ENCODE measurements around the gene TTF1. TPM values are rescaled to one million over a fixed set of nuclear protein-coding genes. Genes with fewer than 3 reads are reported as not detected.

The TTF1 gene
- total RNA-seq, 2 donors from 2014 or later, result 14.9 to 17.3 TPM

DNA sequence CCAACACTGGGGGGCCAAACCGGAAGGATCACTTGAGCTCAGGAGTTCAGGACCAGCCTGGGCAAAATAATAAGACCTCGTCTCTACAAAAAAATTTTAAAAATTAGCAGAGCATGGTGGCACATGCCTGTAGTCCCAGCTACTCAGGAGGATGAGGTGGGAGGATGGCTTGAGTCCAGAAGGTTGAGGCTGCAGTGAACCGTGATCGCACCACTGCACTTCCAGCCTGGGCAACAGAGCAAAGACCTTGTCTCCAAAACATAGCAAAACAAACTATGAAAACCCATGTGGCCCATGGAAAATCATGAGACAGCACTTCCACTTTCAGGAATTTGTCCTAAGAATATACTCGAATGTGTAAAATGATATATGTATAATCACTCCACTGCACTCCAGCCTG, 58.0 kb downstream of the TTF1 start:
- no peaks in the 10 kb centered on the region for H3K27me3 ChIP-seq
- no peaks in the 10 kb centered on the region for H3K9me3 ChIP-seq
- TF ChIP-seq, protein P1, sequence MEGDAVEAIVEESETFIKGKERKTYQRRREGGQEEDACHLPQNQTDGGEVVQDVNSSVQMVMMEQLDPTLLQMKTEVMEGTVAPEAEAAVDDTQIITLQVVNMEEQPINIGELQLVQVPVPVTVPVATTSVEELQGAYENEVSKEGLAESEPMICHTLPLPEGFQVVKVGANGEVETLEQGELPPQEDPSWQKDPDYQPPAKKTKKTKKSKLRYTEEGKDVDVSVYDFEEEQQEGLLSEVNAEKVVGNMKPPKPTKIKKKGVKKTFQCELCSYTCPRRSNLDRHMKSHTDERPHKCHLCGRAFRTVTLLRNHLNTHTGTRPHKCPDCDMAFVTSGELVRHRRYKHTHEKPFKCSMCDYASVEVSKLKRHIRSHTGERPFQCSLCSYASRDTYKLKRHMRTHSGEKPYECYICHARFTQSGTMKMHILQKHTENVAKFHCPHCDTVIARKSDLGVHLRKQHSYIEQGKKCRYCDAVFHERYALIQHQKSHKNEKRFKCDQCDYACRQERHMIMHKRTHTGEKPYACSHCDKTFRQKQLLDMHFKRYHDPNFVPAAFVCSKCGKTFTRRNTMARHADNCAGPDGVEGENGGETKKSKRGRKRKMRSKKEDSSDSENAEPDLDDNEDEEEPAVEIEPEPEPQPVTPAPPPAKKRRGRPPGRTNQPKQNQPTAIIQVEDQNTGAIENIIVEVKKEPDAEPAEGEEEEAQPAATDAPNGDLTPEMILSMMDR (IDR thresholded peaks at IDR 0.05), result no peak
- H3K36me3 ChIP-seq, result peaks cover 89% of the 10 kb centered on the region
- peaks cover 0 to 38% of the 10 kb centered on the region in 2 donors for H3K4me1 ChIP-seq
- no peak overlapping the region for H3K4me3 ChIP-seq
- no peak for DNase-seq (ENCODE audit: low spot score)
- no peak overlapping the region for H3K27ac ChIP-seq

DNA sequence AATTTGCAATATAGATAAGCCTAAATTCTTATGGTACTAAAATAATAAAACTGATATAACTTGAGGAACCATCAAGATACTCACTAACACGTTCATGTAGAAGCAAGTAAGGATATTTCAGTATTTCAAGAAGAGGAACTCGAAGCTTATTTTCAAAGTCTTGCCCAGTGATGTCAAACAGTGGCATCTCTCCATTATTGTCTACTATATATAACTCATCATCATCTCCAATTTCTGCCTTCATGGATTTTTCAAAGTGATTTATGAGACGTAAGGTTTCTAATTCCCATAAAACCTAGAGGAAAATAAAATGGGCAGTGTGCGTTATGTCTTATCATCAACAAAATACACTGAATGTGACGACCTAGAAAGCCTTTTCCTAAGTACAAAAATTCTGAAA, 60.5 kb downstream of the TTF1 start:
- TF ChIP-seq, protein P1 (IDR thresholded peaks at IDR 0.05), result no peak
- no peak for DNase-seq (ENCODE audit: low spot score)
- Histone ChIP-seq H3K36me3 (peaks cover 93% of the 10 kb centered on the region), H3K27ac (no peak overlapping the region), H3K27me3 (no peaks in the 10 kb centered on the region), H3K4me3 (no peak overlapping the region), H3K4me1 (peaks cover 0 to 13% of the 10 kb centered on the region in 2 donors), H3K9me3 (no peaks in the 10 kb centered on the region)

DNA sequence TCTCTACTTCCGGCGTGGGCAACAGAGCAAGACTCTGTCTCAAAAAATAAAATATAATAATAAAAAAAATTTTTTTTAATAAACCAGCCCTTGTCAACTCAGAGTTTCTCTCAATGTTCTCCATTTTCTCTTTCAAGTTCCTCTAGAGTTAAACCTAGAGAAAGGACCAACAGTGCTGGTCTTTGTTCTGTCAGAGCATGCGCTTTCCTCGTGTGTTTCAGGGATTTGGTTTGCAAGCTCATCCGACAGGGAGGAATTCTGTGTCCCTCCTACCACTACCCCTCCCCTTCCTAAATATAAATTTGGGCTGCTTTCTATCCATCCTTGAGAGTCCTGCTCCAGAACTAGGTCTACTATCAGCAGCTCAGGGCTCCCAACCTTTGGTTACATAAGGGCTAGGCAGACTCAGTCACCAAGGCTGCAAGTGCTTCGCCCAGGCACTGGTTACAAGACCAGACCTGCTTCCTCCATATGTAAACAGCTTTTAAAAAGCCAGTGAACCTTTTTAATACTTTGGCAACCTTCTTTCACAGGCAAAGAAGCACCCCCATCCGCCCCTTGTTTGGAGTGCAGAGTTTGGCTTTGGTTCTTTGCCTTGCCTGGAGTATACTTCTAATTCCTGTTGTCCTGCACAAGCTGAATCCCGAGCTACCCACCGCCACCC, 65.3 kb downstream of the TTF1 start:
- no peak overlapping the region for H3K27ac ChIP-seq
- peaks cover 94% of the 10 kb centered on the region for H3K36me3 ChIP-seq
- no peak for DNase-seq (ENCODE audit: low spot score)
- no peaks in the 10 kb centered on the region for H3K27me3 ChIP-seq
- H3K4me3 ChIP-seq, result no peak overlapping the region
- H3K4me1 ChIP-seq, result no peaks in the 10 kb centered on the region
- no peaks in the 10 kb centered on the region for H3K9me3 ChIP-seq
- TF ChIP-seq, protein P1 (IDR thresholded peaks at IDR 0.05), result no peak

DNA sequence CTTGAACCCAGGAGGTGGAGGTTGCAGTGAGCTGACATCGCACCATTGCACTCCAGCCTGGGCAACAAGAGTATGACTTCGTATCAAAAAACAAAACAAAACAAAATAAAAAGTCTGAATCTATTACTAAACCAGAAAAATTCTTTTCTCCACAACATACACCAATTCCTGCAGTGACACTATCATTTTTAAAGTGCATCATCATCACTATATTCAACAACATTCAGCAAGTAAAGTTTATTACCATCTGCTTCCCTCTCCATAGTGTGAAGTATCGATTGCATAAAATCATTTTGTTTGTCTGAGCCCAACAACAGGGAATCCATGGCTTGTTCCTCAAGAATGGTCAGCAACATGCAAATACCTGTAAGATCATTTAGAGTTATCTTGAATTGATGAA, 72.3 kb downstream of the TTF1 start:
- Histone ChIP-seq H3K4me1 (no peaks in the 10 kb centered on the region), H3K27ac (no peak overlapping the region), H3K27me3 (no peaks in the 10 kb centered on the region), H3K36me3 (peaks cover 86% of the 10 kb centered on the region), H3K4me3 (no peak overlapping the region), H3K9me3 (no peaks in the 10 kb centered on the region)
- TF ChIP-seq, protein P1 (IDR thresholded peaks at IDR 0.05), result no peak
- no peak for DNase-seq (ENCODE audit: low spot score)

DNA sequence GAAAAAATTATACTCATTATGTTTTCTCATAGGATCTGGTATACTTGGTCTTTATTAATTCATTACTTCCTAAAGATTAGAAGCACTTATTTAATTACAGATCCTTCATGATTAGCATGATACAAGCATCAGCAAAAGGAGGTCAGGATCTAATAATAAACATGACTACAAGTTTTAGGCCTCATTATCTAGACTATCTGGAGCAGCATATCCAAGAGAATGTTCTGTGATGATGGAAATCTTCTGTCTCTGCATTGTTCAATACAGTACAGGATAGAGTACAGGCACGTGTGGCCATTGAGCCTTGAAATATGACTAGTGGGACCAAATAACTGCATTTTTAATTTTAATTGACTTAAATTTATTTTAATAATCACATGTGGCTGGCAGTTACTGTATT, 73.1 kb downstream of the TTF1 start:
- Histone ChIP-seq H3K4me3 (no peak overlapping the region), H3K27me3 (no peaks in the 10 kb centered on the region), H3K36me3 (peaks cover 86% of the 10 kb centered on the region), H3K27ac (no peak overlapping the region), H3K9me3 (no peaks in the 10 kb centered on the region), H3K4me1 (no peaks in the 10 kb centered on the region)
- TF ChIP-seq, protein P1 (IDR thresholded peaks at IDR 0.05), result no peak
- no peak for DNase-seq (ENCODE audit: low spot score)

DNA sequence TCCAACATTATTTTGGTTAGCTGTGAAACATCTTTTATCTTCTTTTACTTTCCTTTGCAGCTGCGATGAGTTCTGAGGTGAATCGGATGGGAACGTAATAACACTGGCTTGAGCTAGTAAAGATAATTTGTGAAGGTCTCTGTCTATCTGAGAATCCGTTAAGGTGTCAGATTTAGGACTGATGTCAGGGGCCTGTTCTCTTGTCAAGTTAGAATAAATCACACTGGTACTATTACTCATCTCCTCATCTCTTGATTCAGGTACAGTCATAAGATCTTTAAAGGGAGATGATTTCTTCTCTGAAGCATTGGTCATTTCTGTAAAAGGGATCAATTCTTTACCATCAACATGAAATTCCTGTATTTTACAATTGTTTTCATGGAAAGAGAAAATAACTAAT, 78.1 kb downstream of the TTF1 start:
- no peak for DNase-seq (ENCODE audit: low spot score)
- TF ChIP-seq, protein P1 (IDR thresholded peaks at IDR 0.05), result no peak
- Histone ChIP-seq H3K9me3 (no peaks in the 10 kb centered on the region), H3K27ac (no peak overlapping the region), H3K4me1 (no peaks in the 10 kb centered on the region), H3K4me3 (no peak overlapping the region), H3K27me3 (no peaks in the 10 kb centered on the region), H3K36me3 (peaks cover 52% of the 10 kb centered on the region)

All from right atrium auricular region (tissue), 2 donors.